ENCODE measurements around the gene PCYT1A.

GRCh38 chr3:196260784-196261183, 26.7 kb downstream of the PCYT1A start:
- TF ChIP-seq POLR2A (IDR thresholded peaks at IDR 0.05; ENCODE audit: low read depth, low read length): no peak
- no peak for TF ChIP-seq POLR2AphosphoS5 (IDR thresholded peaks at IDR 0.05; ENCODE audit: low read depth, low read length)
- TF ChIP-seq TAF1 (IDR thresholded peaks at IDR 0.05; ENCODE audit: low read depth, low read length): no peak
- TF ChIP-seq PAX5 (IDR thresholded peaks at IDR 0.05; ENCODE audit: insufficient read depth, low read length, severe bottlenecking): no peak
- no peak for TF ChIP-seq POU2F2 (IDR thresholded peaks at IDR 0.05; ENCODE audit: low read depth, low read length)
